GM12801 (cell line): ENCODE results near the gene JOSD2.

Source experiments
- CTCF ChIP-seq: IDR thresholded peaks from one replicate; pipeline ENCODE4 v1.5.1; 2011; ENCODE audit warnings: control low read depth; ENCODE audit not compliant: insufficient read length; ENCODE audit errors: extremely low read depth

The JOSD2 gene

GRCh38 chr19:50457300-50457699 is 53.7 kb downstream of the JOSD2 start:
- no peak for TF ChIP-seq CTCF
